K562 (cell line): ENCODE measurements around the gene PAK1IP1. TPM values are rescaled to one million over a fixed set of nuclear protein-coding genes. Genes with fewer than 3 reads are reported as not detected.

Experiments used
- CBX8 ChIP-seq: fragments of 200-600 bp; sonication (generic); IDR thresholded peaks from 2 replicates; pipeline ENCODE4 v1.6.1; 2012; ENCODE audit warnings: borderline replicate concordance, mixed run types, low read depth, mild to moderate bottlenecking, moderate library complexity, mixed read lengths, low read length, control low read depth, inconsistent platforms; ENCODE audit not compliant: poor library complexity, severe bottlenecking; ENCODE audit errors: extremely low read depth
- CHD1 ChIP-seq: fragments of 200-600 bp; sonication (generic); IDR thresholded peaks from one replicate; pipeline ENCODE4 v1.6.1; 2012; ENCODE audit warnings: mild to moderate bottlenecking, moderate library complexity, low read length, inconsistent platforms
- CREM ChIP-seq: IDR thresholded peaks from 2 replicates; pipeline ENCODE4 v1.6.1; 2014; ENCODE audit warnings: antibody characterized with exemption, low read depth
- ERF ChIP-seq: fragments of 450-650 bp; formaldehyde crosslinking; IDR thresholded peaks from 2 replicates; pipeline ENCODE4 v1.4.0; 2020; ENCODE audit warnings: mild to moderate bottlenecking, mixed read lengths
- HMG20B ChIP-seq: fragments of 250-450 bp; sonication (Bioruptor Pico); IDR thresholded peaks from 2 replicates; pipeline ENCODE4 v1.5.0; 2021; ENCODE audit warnings: mild to moderate bottlenecking
- NFIX ChIP-seq: fragments of 250-450 bp; sonication (Bioruptor Pico); IDR thresholded peaks from 2 replicates; pipeline ENCODE4 v1.4.0; 2020; ENCODE audit warnings: low read depth, mild to moderate bottlenecking, moderate library complexity
- PHF21A ChIP-seq: fragments of 450-650 bp; IDR thresholded peaks from 2 replicates; pipeline ENCODE4 v1.6.1; 2017; ENCODE audit warnings: low read depth, borderline replicate concordance
- RAD21 ChIP-seq, 2 experiments: fragments of 250-450 bp in 1 of 2; fragments of 450-650 bp in 1 of 2; sonication (Bioruptor Pico) in 1 of 2; formaldehyde crosslinking in 1 of 2; IDR thresholded peaks in 1 of 2; conservative IDR thresholded peaks in 1 of 2; 2 replicates each; pipeline versions ENCODE4 v1.4.0 to v1.8.0; 2020 to 2022; ENCODE audit warnings: mild to moderate bottlenecking in 2 of 2, moderate library complexity in 1 of 2
- RUNX1 ChIP-seq: sonication (generic); IDR thresholded peaks from 2 replicates; pipeline ENCODE4 v1.6.1; 2016; ENCODE audit warnings: antibody characterized with exemption, low read depth
- SP1 ChIP-seq: sonication (generic); formaldehyde crosslinking; IDR thresholded peaks from 2 replicates; pipeline ENCODE4 v1.8.1; 2022; ENCODE audit warnings: mild to moderate bottlenecking, missing genetic modification reagents
- YBX1 ChIP-seq: fragments of 450-650 bp; IDR thresholded peaks from 2 replicates; pipeline ENCODE4 v1.7.1; 2016; ENCODE audit warnings: mild to moderate bottlenecking
- ZNF232 ChIP-seq: sonication (generic); formaldehyde crosslinking; IDR thresholded peaks from 2 replicates; pipeline ENCODE4 v1.8.0; 2022; ENCODE audit warnings: mild to moderate bottlenecking, missing genetic modification reagents
- ZNF76 ChIP-seq: fragments of 250-450 bp; sonication (Bioruptor Pico); IDR thresholded peaks from 2 replicates; pipeline ENCODE4 v1.4.0; 2020; ENCODE audit warnings: mild to moderate bottlenecking, moderate library complexity, borderline replicate concordance
- ZNF785 ChIP-seq: fragments of 250-450 bp; sonication (Bioruptor Pico); IDR thresholded peaks from 2 replicates; pipeline ENCODE4 v1.4.0; 2020; ENCODE audit warnings: mild to moderate bottlenecking
- polyA plus RNA-seq, 8 experiments: library from polyadenylated mRNA; depleted of rRNA in 4 of 8; stranded (reverse) in 5 of 8; unstranded in 3 of 8; fragments of >200 nt; fragmentation: Nextera tagmentation in 2 of 8; fragmentation: Illumina TruSeq in 1 of 8; extraction: Ambion mirVana in 2 of 8; extraction: Trizol in 1 of 8; gene quantifications; 2 replicates each; pipeline versions ENCODE4 v1.2.1 to v1.2.3, GENCODE V29; 2011 to 2014; ENCODE audit warnings: inconsistent platforms in 1 of 8, missing spikeins in 1 of 8
- total RNA-seq, 7 experiments: library from RNA; depleted of rRNA in 6 of 7; stranded (reverse); fragments of >200 nt in 6 of 7; fragmentation: Illumina TruSeq in 2 of 7; extraction: Trizol in 2 of 7; gene quantifications; 2 replicates each; pipeline versions ENCODE4 v1.2.1 to v1.2.3, GENCODE V29; 2011 to 2021; ENCODE audit warnings: low replicate concordance in 1 of 7
- TF ChIP-seq, protein P1 (sequence below): fragments of 450-650 bp; formaldehyde crosslinking; IDR thresholded peaks from 2 replicates; pipeline ENCODE4 v1.4.0; 2020; ENCODE audit warnings: mild to moderate bottlenecking, mixed read lengths
- TF ChIP-seq, protein P2 (sequence below): fragments of 250-450 bp; sonication (Bioruptor Pico); IDR thresholded peaks from 2 replicates; pipeline ENCODE4 v1.5.0; 2020; ENCODE audit warnings: mild to moderate bottlenecking
- TF ChIP-seq, protein P3 (sequence below): fragments of 450-650 bp; formaldehyde crosslinking; IDR thresholded peaks from 2 replicates; pipeline ENCODE4 v1.4.0; 2020; ENCODE audit warnings: mild to moderate bottlenecking, moderate library complexity
- TF ChIP-seq, protein P4 (sequence below): fragments of 250-450 bp; sonication (Bioruptor Pico); IDR thresholded peaks from 2 replicates; pipeline ENCODE4 v1.4.0; 2020; ENCODE audit warnings: mild to moderate bottlenecking
- TF ChIP-seq, protein P5 (sequence below): fragments of 450-650 bp; formaldehyde crosslinking; IDR thresholded peaks from 2 replicates; pipeline ENCODE4 v1.4.0; 2022; ENCODE audit warnings: mild to moderate bottlenecking, moderate library complexity
- TF ChIP-seq, protein P6 (sequence below): fragments of 450-650 bp; IDR thresholded peaks from 2 replicates; pipeline ENCODE4 v1.6.1; 2016

Gene PAK1IP1
- total and polyA plus RNA-seq, 9 of the 15 experiments (the other 6 are each of a cell fraction or from before 2014, with no cell fraction given), result 50.0 to 200 (median 87.0) TPM

DNA sequence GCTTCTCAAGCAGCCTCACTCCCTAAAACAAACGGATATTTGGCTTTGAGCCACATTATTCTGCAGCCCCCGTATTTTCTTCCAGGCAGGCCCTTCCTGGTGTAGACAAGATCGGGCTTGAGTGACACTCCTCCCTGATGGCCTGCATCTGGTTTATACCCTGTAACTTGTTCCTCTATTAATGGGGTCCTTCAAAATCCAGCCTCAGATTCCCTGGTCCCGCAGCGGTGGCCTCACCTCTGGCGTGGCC is 27.7 kb downstream of the PAK1IP1 start (continued):
- TF ChIP-seq CHD1 (no peak), RAD21 (CRISPR knock-in tag; conservative IDR thresholded peaks at IDR 0.05 in 1 of 2, IDR thresholded peaks at IDR 0.05 in 1 of 2) (no peak; a peak in 2 of 4 replicates), ZNF76 (CRISPR knock-in tag) (0 out of 2 replicates have a peak, but pooled peaks have one; percentile 37), ERF (CRISPR knock-in tag) (0 out of 2 replicates have a peak, but pooled peaks have one; percentile 54), CREM (no peak), RUNX1 (no peak), ZNF785 (CRISPR knock-in tag) (no peak), CBX8 (no peak), YBX1 (no peak), ZNF232 (CRISPR knock-in tag) (no peak), HMG20B (CRISPR knock-in tag) (no peak), NFIX (CRISPR knock-in tag) (0 out of 2 replicates have a peak, but pooled peaks have one; percentile 17), PHF21A (no peak), SP1 (CRISPR knock-in tag) (no peak)
- TF ChIP-seq, protein P1, sequence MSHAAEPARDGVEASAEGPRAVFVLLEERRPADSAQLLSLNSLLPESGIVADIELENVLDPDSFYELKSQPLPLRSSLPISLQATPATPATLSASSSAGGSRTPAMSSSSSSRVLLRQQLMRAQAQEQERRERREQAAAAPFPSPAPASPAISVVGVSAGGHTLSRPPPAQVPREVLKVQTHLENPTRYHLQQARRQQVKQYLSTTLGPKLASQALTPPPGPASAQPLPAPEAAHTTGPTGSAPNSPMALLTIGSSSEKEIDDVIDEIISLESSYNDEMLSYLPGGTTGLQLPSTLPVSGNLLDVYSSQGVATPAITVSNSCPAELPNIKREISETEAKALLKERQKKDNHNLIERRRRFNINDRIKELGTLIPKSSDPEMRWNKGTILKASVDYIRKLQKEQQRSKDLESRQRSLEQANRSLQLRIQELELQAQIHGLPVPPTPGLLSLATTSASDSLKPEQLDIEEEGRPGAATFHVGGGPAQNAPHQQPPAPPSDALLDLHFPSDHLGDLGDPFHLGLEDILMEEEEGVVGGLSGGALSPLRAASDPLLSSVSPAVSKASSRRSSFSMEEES (CRISPR knock-in tag), result no peak; the same call in 1 of the 2 replicates
- TF ChIP-seq, protein P2, sequence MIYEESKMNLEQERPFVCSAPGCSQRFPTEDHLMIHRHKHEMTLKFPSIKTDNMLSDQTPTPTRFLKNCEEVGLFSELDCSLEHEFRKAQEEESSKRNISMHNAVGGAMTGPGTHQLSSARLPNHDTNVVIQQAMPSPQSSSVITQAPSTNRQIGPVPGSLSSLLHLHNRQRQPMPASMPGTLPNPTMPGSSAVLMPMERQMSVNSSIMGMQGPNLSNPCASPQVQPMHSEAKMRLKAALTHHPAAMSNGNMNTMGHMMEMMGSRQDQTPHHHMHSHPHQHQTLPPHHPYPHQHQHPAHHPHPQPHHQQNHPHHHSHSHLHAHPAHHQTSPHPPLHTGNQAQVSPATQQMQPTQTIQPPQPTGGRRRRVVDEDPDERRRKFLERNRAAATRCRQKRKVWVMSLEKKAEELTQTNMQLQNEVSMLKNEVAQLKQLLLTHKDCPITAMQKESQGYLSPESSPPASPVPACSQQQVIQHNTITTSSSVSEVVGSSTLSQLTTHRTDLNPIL (CRISPR knock-in tag), result no peak
- TF ChIP-seq, protein P3, sequence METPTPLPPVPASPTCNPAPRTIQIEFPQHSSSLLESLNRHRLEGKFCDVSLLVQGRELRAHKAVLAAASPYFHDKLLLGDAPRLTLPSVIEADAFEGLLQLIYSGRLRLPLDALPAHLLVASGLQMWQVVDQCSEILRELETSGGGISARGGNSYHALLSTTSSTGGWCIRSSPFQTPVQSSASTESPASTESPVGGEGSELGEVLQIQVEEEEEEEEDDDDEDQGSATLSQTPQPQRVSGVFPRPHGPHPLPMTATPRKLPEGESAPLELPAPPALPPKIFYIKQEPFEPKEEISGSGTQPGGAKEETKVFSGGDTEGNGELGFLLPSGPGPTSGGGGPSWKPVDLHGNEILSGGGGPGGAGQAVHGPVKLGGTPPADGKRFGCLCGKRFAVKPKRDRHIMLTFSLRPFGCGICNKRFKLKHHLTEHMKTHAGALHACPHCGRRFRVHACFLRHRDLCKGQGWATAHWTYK (CRISPR knock-in tag), result peak; percentile 91
- TF ChIP-seq, protein P4, sequence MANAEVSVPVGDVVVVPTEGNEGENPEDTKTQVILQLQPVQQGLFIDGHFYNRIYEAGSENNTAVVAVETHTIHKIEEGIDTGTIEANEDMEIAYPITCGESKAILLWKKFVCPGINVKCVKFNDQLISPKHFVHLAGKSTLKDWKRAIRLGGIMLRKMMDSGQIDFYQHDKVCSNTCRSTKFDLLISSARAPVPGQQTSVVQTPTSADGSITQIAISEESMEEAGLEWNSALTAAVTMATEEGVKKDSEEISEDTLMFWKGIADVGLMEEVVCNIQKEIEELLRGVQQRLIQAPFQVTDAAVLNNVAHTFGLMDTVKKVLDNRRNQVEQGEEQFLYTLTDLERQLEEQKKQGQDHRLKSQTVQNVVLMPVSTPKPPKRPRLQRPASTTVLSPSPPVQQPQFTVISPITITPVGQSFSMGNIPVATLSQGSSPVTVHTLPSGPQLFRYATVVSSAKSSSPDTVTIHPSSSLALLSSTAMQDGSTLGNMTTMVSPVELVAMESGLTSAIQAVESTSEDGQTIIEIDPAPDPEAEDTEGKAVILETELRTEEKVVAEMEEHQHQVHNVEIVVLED (CRISPR knock-in tag), result peak; percentile 13; the same call in 1 of the 2 replicates
- TF ChIP-seq, protein P5, sequence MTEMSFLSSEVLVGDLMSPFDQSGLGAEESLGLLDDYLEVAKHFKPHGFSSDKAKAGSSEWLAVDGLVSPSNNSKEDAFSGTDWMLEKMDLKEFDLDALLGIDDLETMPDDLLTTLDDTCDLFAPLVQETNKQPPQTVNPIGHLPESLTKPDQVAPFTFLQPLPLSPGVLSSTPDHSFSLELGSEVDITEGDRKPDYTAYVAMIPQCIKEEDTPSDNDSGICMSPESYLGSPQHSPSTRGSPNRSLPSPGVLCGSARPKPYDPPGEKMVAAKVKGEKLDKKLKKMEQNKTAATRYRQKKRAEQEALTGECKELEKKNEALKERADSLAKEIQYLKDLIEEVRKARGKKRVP (CRISPR knock-in tag), result no peak
- TF ChIP-seq, protein P6, sequence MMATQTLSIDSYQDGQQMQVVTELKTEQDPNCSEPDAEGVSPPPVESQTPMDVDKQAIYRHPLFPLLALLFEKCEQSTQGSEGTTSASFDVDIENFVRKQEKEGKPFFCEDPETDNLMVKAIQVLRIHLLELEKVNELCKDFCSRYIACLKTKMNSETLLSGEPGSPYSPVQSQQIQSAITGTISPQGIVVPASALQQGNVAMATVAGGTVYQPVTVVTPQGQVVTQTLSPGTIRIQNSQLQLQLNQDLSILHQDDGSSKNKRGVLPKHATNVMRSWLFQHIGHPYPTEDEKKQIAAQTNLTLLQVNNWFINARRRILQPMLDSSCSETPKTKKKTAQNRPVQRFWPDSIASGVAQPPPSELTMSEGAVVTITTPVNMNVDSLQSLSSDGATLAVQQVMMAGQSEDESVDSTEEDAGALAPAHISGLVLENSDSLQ, result peak; percentile 88
